ENCODE measurements around the gene CD86.

The CD86 gene

GRCh38 chr3:122074621-122075265 lies 19.6 kb downstream of the CD86 start:
- H3K36me3 ChIP-seq, result no peaks in the 10 kb centered on the region
- TF ChIP-seq CTCF (IDR thresholded peaks at IDR 0.05; ENCODE audit: low read depth, low read length), result no peak
- no peak overlapping the region for H3K27ac ChIP-seq
- no peaks in the 10 kb centered on the region for H3K9me3 ChIP-seq (ENCODE audit: severe bottlenecking)
- H3K27me3 ChIP-seq (ENCODE audit: insufficient read depth, low read depth, severe bottlenecking), result no peaks in the 10 kb centered on the region
- no peak for DNase-seq
- H3K4me3 ChIP-seq (ENCODE audit: low read depth, low read length), result no peak overlapping the region

GRCh38 chr3:122076491-122077292 lies 21.5 kb downstream of the CD86 start:
- no peak for TF ChIP-seq CTCF (IDR thresholded peaks at IDR 0.05; ENCODE audit: low read depth, low read length)
- H3K9me3 ChIP-seq (ENCODE audit: severe bottlenecking), result no peaks in the 10 kb centered on the region
- DNase-seq, result no peak

GRCh38 chr3:122077293-122078234 lies 22.4 kb downstream of the CD86 start:
- no peak for DNase-seq
- Histone ChIP-seq H3K27ac (no peak overlapping the region), H3K36me3 (no peaks in the 10 kb centered on the region), H3K4me3 (ENCODE audit: low read depth, low read length) (no peak overlapping the region), H3K9me3 (ENCODE audit: severe bottlenecking) (no peaks in the 10 kb centered on the region), H3K27me3 (ENCODE audit: insufficient read depth, low read depth, severe bottlenecking) (peaks cover 13% of the 10 kb centered on the region)
- no peak for TF ChIP-seq CTCF (IDR thresholded peaks at IDR 0.05; ENCODE audit: low read depth, low read length)

More at GRCh38 chr3:122076491-122077292, 21.5 kb downstream of the CD86 start:
- H3K4me3 ChIP-seq (ENCODE audit: low read depth, low read length), result no peak overlapping the region
- H3K27me3 ChIP-seq (ENCODE audit: insufficient read depth, low read depth, severe bottlenecking), result peaks cover 12% of the 10 kb centered on the region
- no peak overlapping the region for H3K27ac ChIP-seq
- H3K36me3 ChIP-seq, result no peaks in the 10 kb centered on the region

- TF ChIP-seq CTCF (IDR thresholded peaks at IDR 0.05; ENCODE audit: low read depth, low read length), result no peak
- Histone ChIP-seq H3K27me3 (ENCODE audit: insufficient read depth, low read depth, severe bottlenecking) (peaks cover 14% of the 10 kb centered on the region), H3K9me3 (ENCODE audit: severe bottlenecking) (no peaks in the 10 kb centered on the region), H3K4me3 (ENCODE audit: low read depth, low read length) (no peak overlapping the region), H3K27ac (no peak overlapping the region), H3K36me3 (no peaks in the 10 kb centered on the region)
- no peak for DNase-seq
Measured at GRCh38 chr3:122078235-122078935, 23.2 kb downstream of the CD86 start.

GRCh38 chr3:122079524-122080206 lies 24.5 kb downstream of the CD86 start:
- H3K9me3 ChIP-seq (ENCODE audit: severe bottlenecking), result no peaks in the 10 kb centered on the region
- no peak overlapping the region for H3K4me3 ChIP-seq (ENCODE audit: low read depth, low read length)
- no peaks in the 10 kb centered on the region for H3K36me3 ChIP-seq
- TF ChIP-seq CTCF (IDR thresholded peaks at IDR 0.05; ENCODE audit: low read depth, low read length), result no peak
- H3K27ac ChIP-seq, result no peak overlapping the region
- DNase-seq, result no peak
- peaks cover 14% of the 10 kb centered on the region for H3K27me3 ChIP-seq (ENCODE audit: insufficient read depth, low read depth, severe bottlenecking)

Data from WERI-Rb-1 (cell line).